GM12891 (cell line): ENCODE results near the gene IGFLR1.

ENCODE experiments used
- POLR2A ChIP-seq: IDR thresholded peaks from 2 replicates; pipeline ENCODE4 v1.6.1; 2011; ENCODE audit warnings: low read depth, low read length, control low read depth
- POLR2AphosphoS5 ChIP-seq: IDR thresholded peaks from 2 replicates; pipeline ENCODE4 v1.6.1; 2011; ENCODE audit warnings: low read depth, low read length, control low read depth

DNA sequence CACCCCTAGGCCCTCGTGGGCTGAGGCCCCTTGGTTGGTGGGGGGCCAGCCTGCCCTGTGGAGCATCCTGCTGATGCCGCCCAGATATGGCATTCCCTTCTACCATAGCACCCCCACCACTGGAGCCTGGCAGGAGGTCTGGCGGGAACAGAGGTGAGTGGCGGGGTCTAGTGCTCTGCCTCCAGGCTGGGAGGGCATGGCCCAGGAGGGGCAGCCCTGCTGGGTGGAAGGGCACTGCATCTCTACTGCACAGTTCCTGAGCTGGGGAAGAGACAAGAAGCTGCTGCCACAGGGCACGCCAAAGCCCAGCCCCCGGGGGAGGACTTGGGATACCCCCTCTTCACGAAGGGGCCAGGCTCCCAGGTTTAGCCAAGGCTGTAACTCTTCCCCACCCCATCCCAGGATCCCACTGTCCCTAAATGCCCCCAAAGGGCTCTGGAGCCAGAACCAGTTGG, 26.9 kb downstream of the IGFLR1 start:
- no peak for TF ChIP-seq POLR2A
- no peak for TF ChIP-seq POLR2AphosphoS5
